Activated CD4-positive, alpha-beta T cell treated with anti-CD3 and anti-CD28 coated beads, Interleukin-2, Interleukin-6, amounts not matched to agents 100 ng/mL and 50 ng/mL, durations not matched to agents 16 hours and 8 hours (primary cell): ENCODE data around the gene NBR1.
A peak's percentile ranks its signal among the peaks of the same experiment; 100 is the strongest.
"Not testable (repeated sequence)": the region's sequence is repeated elsewhere in the genome, so short reads cannot be mapped to it uniquely, and the experiment has no call there.

Experiments used
- DNase-seq: peaks from one replicate; pipeline ENCODE4 v3.0.0-alpha.2; 2020

The NBR1 gene

GRCh38 chr17:43155666-43156065 lies 15.3 kb upstream of the NBR1 start:
- no peak for DNase-seq

GRCh38 chr17:43159232-43159631 lies 11.8 kb upstream of the NBR1 start:
- not testable (repeated sequence) for DNase-seq

GRCh38 chr17:43159957-43160356 lies 11.1 kb upstream of the NBR1 start:
- not testable (repeated sequence) for DNase-seq

- DNase-seq, result not testable (repeated sequence)
Measured at GRCh38 chr17:43165971-43166370, 5.0 kb upstream of the NBR1 start.

GRCh38 chr17:43169561-43170139 lies 1.4 kb upstream of the NBR1 start:
- DNase-seq, result peak; percentile 29

GRCh38 chr17:43170140-43170765 lies 761 bp upstream of the NBR1 start:
- DNase-seq, result peak; percentile 95

- DNase-seq, result peak; percentile 13
Measured at GRCh38 chr17:43171586-43172487, 823 bp downstream of the NBR1 start.

GRCh38 chr17:43175213-43176118 lies 4.5 kb downstream of the NBR1 start:
- no peak for DNase-seq

- no peak for DNase-seq
Measured at GRCh38 chr17:43176119-43176570, 5.1 kb downstream of the NBR1 start.

- DNase-seq, result no peak
Measured at GRCh38 chr17:43183921-43184320, 12.9 kb downstream of the NBR1 start.

GRCh38 chr17:43186656-43187055 lies 15.6 kb downstream of the NBR1 start:
- not testable (repeated sequence) for DNase-seq

- no peak for DNase-seq
Measured at GRCh38 chr17:43193251-43193650, 22.2 kb downstream of the NBR1 start.

GRCh38 chr17:43199633-43200032 lies 28.6 kb downstream of the NBR1 start:
- no peak for DNase-seq

- no peak for DNase-seq
Measured at GRCh38 chr17:43200127-43200526, 29.1 kb downstream of the NBR1 start.

GRCh38 chr17:43203013-43203412 lies 32.0 kb downstream of the NBR1 start:
- not testable (repeated sequence) for DNase-seq

GRCh38 chr17:43210576-43210975 lies 39.6 kb downstream of the NBR1 start:
- DNase-seq, result no peak

- DNase-seq, result no peak
Measured at GRCh38 chr17:43211123-43211479, 40.1 kb downstream of the NBR1 start.

GRCh38 chr17:43211480-43212402 lies 40.7 kb downstream of the NBR1 start, which contains the start of gene TMEM106A:
TSS of gene TMEM106A (plus strand) at chr17:43211875. CDS start at chr17:43213042, 1,167 bp downstream.
- DNase-seq, result peak; percentile 86

GRCh38 chr17:43212641-43213490 lies 41.9 kb downstream of the NBR1 start:
- DNase-seq, result peak; percentile 15

GRCh38 chr17:43213545-43213944 lies 42.5 kb downstream of the NBR1 start:
- no peak for DNase-seq
